Ramos (cell line): Measurements from ENCODE around the gene TRIM33.
"Not testable (repeated sequence)": the region's sequence is repeated elsewhere in the genome, so short reads cannot be mapped to it uniquely, and the experiment has no call there.

Source experiments
- in situ Hi-C: fragments of 300-500 bp; cut with MboI; formaldehyde crosslinking; loops from one replicate; pipeline ENCODE4 v1.14.3; 2022; ENCODE audit warnings: low sequenced_read_pairs; ENCODE audit not compliant: unreplicated experiment

TRIM33 gene

DNA sequence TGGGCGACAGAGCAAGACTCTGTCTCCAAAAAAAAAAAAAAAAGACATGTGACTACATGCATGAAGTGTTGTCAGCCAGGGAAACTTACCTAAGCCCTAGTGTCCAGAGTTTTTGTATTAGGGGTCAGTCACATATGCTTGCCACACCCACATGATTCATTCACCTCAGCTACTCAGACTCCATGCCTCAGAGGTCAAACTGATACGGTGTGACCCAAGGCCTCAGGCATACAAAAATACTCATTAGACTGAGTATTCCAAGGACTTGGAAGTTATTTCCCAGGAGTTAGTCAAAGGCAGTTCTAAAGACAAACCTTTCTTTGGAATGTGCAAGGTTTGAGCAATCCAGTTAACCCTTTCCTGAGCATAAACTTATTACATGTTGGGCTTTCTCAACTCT is 6.3 kb upstream of the TRIM33 start:
- in situ Hi-C loops: no loop called here

DNA sequence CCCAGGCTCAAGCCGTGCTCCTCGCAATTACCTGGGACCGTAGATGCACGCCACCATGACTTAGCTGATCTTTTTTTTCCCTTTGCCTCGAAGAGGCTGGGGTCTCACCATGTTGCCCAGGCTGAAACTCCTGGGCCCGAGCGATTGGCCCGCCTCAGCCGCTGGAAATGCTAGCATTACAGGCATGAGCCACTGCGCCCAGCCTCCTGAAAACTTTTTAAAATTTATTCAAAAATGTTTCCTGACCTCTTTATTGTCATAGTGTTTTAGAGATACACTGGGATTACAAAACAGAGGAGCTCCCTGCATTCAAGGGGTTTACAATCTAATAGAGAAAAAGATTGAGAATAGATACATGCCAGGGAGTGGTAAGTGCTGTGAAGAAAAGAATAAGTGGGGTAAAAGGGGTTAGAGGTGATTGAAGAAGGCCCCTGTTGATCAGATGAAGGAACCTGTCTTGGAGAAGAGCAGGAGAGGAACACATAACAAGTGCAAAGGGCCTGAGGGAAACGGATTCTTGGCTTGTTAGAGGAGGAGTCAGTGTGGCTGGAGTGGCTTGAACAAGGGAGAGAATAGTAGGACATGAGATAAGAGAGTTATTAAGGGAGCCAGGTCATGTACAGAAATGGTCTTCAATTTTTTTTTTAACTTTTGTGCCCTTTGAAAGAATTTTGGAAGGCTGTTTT is 1.7 kb upstream of the TRIM33 start:
- in situ Hi-C loops: no loop called here

DNA sequence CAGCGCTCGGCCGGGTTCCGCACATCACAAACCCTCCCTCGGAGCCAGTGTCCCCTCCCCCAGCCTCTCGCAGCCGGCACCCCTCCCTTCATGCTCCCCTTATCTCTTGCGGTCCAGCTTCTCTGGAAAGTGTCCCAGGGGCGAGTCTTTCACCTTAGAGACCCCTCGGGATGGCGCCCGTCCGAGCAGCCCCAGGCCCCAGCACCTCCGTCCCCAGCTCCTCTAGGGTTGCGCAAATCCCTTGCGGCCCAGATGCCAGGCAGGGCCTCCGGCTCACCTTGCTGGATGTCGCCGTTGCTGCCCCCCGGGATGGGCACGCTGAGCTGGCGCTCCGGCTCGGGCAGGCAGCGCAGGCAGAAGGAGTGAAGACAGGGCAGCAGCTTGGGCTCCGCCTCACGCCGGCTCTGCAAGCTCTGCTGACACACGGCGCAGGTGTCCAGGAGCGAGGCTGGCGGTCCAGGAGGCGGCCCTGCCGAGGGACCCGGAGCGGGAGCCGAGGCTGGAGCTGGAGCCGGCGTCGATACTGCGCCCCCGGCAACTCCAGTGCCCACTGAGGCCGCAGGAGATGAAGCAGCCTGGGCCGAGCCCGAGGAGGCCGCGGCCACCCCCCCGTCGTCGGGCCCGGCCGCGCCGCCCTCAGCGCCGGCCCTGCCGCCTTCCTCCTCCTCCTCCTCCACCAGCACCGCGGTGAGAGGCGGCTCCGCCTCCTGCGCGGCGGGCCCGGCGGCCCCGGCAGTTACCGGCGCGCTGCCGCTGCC is 550 bp downstream of the TRIM33 start:
- in situ Hi-C loops: no loop called here

DNA sequence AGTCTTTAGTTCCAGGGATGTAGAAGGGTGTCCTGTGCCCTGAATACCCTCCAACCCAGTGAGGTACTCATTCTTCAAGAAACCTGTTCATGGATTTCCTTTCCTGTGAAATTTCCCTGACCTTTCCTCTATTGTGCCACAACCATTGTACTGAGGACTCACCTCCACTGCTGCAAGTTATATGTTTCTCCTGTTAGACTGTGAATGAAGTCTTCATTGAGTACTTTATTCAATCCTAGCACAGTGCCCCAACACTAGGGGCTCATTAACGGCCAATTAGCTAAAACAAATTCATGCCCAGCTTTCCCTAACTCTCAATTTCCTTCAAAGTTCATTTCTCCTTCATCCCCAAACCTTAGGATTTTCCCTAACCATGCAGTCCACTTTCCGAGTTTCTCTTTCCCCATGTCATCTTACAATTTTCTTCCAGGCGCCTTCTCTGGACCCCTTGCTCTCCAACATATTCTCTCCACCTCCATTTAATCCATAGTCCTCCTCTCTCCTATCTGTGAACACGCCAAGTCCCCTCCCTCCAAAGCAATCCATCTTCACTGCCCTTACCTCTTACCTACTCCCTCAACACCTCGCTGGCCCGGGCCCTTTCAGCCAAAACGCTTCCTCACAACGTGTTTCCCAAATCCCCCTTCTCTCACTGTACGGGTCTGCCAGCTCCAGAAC is 1.3 kb downstream of the TRIM33 start:
- in situ Hi-C loops: no loop called here

DNA sequence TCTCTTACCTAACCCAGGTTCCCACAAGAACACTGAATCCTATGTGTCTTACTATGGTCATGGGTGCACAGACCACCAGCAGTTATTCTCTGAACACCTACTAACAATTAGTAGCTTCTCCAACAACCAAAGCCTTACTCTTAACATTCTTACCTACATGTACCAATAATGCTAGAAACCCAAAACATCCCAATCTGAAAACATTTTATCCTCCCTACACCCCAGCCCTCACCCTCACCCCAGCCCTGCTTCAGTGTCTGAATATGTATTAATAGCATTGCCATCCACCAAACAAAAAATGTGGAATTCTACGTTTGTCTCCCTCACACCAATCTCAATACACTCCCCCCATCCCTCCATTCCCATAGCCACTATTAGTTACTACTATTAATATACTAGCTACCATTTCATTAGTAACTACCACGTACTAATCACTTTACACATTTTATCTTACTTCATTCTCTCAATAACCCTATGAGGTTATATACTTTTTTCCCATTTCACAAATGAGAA is 2.6 kb downstream of the TRIM33 start:
- in situ Hi-C loops: no loop called here

DNA sequence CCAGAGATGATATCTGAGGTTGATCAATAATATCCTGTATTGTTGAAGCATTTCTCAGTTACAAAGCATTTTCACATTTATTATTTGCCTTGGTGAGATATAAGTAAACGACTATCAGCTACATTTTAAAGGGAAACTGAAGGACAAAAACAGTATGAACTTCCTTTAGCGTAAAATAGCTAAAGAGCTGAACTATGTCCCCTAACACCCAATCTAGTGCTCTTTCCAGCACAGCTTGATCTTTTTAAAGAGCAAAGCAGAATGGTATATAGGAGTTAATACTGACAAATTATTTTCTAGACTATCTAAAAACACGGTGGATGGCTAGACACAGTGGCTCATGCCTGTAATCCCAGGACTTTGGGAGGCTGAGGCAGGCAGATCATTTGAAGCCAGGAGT is 3.5 kb downstream of the TRIM33 start:
- in situ Hi-C loops: no loop called here

DNA sequence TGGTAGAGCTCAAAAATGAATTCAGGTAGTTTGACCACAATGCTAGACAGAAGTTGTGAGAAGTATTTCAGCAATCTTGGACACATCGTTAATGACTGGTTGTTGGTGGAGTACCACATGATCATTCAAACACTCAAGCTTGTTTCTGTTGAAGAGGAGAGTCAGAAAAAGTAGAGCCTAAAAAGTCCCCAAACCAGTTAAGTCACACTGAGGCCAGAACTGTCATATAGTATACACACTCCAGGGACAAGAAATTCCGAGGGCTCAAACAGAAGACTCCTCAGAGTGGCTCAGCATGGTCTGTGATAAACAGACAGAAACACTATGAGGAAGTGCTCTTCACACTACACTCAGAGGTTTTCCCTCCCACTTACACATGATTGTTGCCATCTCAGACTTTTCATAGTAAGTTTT is 5.8 kb downstream of the TRIM33 start:
- in situ Hi-C loops: no loop called here

DNA sequence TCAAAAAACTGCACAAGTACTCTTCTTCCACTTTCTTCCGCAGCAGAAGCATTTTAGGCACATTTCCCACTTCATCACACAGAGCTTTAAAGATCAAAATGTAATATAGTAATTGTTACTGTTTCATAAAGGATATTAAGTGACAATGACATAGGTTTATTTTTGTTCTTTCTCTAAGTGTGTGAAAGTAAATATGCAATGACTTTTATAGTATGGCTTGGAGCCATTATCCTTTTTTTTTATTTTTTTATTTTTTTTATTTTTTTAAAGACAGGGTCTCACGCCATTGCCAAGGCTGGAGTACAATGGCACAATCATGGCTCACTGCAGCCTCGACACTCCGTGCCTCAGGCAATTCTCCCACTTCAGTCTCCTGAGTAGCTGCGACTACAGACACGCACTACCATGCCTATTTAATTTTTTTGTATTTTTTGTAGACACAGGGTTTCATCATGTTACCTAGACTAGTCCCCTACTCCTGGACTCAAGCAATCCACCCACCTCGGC is 7.0 kb downstream of the TRIM33 start:
- in situ Hi-C loops: no loop called here

DNA sequence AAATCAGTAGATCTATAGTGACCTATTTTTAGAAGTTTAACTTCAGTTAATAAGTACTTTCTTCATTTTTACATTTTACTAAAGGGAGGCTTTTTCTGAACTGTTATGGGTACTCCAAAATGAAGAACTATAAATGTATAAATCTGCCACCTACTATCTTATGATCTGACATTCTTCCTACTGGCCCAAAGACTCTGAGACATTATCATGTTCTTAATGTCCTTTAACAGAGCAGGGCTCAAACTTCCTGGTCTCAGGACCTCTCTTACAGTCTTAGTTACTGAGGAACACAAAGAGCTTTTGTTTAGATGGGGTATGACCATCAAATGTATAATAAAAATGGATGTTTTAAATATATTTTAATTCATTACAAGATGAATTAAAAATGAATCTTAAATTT is 8.9 kb downstream of the TRIM33 start:
- in situ Hi-C loops: no loop called here

DNA sequence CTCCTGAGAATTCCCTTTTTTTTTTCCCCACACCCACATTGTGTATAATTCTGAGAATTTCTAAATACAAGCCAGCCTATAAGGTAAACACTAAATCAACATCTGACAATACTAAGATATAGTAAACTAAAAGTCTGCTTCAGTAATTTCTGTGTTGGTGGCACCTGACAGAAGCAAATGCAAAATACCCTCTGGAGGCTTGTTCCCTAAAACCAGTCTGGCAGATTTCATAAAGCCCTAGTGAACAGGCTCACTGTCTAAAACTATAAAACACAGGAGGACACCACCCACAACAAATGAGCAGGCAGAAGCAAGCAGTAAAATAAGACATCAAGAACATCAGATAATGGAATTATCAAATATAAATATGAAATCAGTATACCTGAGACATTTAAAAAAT is 11.5 kb downstream of the TRIM33 start:
- in situ Hi-C loops: no loop called here

DNA sequence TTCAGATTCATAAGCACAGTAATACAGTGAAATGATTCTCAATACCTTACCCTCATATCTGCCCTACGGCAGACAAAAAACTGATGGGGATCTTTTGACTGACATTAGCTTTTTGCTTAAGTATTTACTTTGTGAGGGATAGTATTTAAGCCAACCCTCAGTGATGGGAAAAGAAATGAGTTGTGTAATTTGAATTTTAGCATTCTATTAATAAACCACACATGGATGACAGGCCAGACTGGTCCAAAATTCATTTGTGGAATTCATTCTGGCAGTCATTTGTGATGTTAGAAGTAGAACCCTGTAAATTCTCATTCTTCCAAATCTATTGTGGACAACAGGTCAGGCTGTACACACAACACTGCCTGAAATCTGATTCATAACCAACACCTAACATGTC is 14.9 kb downstream of the TRIM33 start:
- in situ Hi-C loops: no loop called here

DNA sequence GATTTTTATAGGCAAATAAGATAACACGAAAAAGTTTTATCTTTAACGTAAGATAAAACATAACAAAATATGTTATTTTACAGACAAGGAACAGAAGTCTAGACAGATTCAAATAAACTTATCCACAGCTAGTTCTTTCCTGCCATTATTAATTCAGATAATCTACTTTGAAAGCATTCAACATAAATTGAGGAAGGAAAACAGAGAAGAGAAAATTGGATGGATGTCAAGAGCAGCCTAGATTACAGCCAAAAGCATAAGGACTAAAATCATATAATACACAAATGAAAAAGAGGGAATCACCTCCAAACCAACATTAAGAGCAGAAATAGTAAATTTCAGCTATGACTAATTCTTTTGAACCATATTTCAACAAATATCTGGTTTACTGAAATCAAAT is 15.5 kb downstream of the TRIM33 start:
- in situ Hi-C loops: no loop called here

DNA sequence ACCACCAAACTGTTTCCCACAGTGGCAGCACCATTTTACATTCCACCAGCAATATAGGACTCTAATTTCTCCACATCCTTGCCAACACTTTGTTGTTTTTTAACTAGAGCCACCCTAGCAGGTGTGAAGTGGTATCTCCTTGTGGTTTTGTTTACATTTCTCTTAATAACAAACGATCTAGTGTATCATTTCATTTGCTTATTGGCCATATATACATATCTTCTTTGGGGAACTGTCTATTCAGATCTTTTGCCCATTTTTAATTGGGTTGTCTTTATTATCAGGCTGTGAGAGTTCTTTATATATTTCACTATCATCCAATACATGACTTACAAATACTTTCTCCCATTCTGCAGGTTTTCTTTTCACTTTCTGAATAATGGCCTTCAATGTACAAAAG is 18.0 kb downstream of the TRIM33 start:
- in situ Hi-C loops: no loop called here

DNA sequence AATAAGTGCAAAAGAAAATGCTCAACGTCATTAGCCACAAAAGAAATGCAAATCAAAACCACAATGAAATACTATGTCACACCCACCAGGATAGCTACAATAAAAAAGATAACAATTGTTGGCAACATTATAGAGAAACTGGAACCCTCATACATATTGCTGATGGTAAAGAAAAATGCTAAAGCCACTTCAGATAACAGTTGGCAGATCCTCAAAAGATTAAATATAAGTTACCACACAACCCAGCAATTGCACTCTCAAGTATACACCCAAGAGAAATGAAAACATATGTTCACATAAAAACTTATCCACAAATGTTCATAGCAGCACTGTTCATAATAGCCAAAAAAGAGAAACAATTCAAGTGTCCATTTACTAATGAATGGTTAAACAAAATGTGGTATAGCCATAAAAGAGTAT is 20.7 kb downstream of the TRIM33 start:
- in situ Hi-C loops: no loop called here

DNA sequence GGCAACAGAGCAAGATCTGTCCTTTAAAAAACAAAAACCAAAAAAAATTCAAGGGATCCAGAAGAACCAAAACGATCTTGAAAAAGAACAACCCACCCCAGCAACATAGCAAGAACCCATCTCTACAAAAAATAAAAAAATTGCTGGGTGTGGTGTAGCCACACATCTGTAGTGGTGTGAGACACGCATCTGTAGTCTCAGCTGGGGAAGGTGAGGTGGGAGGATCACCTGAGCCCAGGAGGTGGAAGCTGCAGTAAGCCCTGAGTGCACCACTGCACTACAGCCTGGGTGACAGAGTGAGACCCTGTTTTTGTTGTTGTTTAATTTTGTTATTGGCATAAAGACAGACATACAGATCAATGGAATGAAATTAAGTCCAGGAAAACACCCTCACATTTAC is 22.3 kb downstream of the TRIM33 start:
- in situ Hi-C loops: no loop called here

DNA sequence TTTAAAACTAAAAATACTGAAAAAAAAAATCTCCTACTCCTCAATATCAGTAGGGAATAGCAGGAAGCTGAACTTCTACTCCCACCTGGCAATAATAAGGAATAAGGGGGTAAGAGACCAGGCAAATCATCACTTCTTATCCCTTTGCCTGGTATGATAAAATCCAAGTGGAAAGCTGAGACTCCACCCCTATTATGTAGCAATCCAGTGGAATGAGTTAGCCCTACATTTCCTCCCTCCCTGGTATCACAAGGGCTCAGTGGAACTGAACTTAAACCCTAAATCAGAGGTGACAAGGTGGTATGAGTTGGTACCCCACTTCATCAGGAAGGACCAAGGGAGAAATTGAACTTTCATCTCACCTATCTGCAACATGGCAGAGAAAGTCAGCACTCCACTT is 25.7 kb downstream of the TRIM33 start:
- in situ Hi-C loops: no loop called here

DNA sequence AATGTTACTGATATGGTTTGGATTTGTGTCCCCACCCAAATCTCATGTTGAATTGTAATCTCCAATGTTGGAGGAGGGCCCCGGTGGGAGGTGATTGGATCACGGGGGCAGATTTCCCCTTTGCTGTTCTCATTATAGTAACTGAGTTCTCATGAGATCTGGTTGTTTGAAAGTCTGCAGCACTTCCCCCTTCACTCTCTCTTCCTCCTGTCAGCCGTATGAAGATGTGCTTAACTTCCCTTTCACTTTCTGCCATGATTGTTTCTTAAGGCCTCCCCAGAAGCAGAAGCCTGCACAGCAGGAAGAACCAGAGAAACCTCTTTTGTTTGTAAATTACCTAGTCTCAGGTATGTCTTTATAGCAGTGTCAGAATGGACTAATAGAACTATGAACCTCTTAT is 28.4 kb downstream of the TRIM33 start:
- in situ Hi-C loops: no loop called here

DNA sequence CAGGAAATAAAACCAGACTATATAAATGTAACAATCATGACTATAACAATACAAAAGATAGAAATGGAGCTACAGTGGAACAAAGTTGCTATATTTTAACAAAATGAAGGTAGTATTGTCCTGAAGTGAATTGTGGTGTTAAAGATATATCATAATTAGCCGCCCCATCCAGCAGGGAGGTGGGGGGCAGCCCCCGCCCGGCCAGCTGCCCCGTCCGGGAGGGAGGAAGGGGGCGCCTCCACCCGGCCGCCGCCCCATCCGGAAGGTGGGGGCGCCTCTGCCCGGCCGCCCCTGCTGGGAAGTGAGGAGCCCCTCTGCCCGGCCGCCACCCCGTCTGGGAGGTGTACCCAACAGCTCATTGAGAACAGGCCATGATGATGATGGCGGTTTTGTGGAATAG is 31.4 kb downstream of the TRIM33 start:
- in situ Hi-C loops: not testable (repeated sequence)

DNA sequence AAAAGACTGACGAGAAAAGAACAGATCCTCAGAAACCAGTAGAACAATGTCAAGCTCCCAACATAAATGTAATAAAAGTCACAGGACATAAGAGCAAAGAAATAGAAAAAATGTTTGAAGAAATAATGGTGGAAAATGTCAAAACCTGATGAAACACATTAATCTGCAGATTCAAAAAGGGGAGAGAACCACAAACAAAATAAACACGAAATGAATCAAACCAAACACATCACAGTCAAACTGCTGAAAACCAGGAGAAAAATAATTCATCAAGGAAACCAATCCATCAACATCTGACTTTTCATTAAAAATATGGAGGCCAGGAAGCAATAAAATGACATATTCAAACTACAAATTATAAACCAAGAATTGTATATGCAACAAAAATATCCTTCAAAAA is 31.9 kb downstream of the TRIM33 start:
- in situ Hi-C loops: no loop called here

DNA sequence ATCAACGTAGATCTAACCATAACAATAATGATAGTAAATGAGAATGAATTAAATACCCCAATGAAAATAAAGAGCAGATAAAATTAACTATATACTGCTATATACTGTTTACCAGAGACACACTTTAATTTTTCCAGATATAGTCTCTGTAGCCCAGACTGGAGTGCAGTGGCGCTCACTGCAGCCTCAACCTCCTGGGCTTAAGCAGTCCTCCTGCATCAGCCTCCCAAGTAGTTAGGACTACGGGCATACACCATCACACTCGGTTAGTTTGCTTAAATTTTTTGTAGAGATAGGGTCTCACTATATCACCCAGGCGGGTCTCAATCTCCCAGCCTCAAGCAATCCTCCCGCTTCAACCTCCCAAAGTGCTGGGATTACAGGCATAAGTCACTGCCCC is 37.2 kb downstream of the TRIM33 start:
- in situ Hi-C loops: no loop called here

DNA sequence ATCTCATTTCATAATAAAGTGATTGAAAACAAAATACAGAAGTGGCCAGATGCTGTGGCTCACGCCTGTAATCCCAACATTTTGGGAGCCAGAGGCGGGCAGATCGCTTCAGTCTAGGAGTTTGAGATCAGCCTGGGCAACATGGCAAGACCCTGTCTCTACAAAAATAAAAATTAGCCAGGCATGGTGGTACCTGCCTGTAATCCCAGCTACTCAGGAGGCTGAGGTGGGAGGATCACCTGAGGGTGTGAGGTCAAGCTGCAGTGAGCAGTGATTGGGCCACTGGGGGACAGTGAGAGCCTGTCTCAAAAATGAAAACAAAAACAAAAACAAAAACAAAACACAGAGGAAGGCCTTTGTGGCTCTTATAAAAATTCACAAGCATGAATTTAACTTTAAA is 38.6 kb downstream of the TRIM33 start:
- in situ Hi-C loops: no loop called here
